Urothelium cell line (cell line): ENCODE data around the gene MBD3L2.
A peak's percentile ranks its signal among the peaks of the same experiment; 100 is the strongest.
"Not testable (repeated sequence)": the region's sequence is repeated elsewhere in the genome, so short reads cannot be mapped to it uniquely, and the experiment has no call there.

Source experiments
- DNase-seq: peaks from one replicate; pipeline ENCODE4 v3.0.0; 2011; ENCODE audit warnings: low spot score, mixed read lengths
- FAIRE-seq: peaks from 2 replicates; lab custom pipeline; 2011; peaks lifted over from hg19 to GRCh38; lab: Jason Lieb, UNC

Gene MBD3L2

GRCh38 chr19:7058576-7058975, 9.5 kb downstream of the MBD3L2 start, which contains the start of gene MBD3L3:
TSS of gene MBD3L3 (minus strand) at chr19:7058676. CDS start at chr19:7058605, 71 bp downstream.
- DNase-seq, FAIRE-seq: not testable (repeated sequence)

- not testable (repeated sequence) for DNase-seq, FAIRE-seq
These were observed 10.9 kb downstream of the MBD3L2 start for GRCh38 chr19:7059977-7060376.

- FAIRE-seq (no peak), DNase-seq (no peak)
These were observed 14.2 kb downstream of the MBD3L2 start for GRCh38 chr19:7063339-7063738.

GRCh38 chr19:7063764-7064418, 14.8 kb downstream of the MBD3L2 start:
- DNase-seq: no peak
- no peak for FAIRE-seq

GRCh38 chr19:7067122-7067521, 18.0 kb downstream of the MBD3L2 start:
- not testable (repeated sequence) for DNase-seq, FAIRE-seq

GRCh38 chr19:7067716-7068115, 18.6 kb downstream of the MBD3L2 start:
- FAIRE-seq (no peak), DNase-seq (no peak)

GRCh38 chr19:7068599-7068998, 19.5 kb downstream of the MBD3L2 start:
- FAIRE-seq (no peak), DNase-seq (no peak)

GRCh38 chr19:7069042-7069903, 20.2 kb downstream of the MBD3L2 start, which contains the start of gene ZNF557:
TSS of gene ZNF557 (plus strand) at chr19:7069703. CDS start at chr19:7075075, 5,372 bp downstream.
- DNase-seq (peak; percentile 90), FAIRE-seq (peak; percentile 55)

- DNase-seq: no peak
- no peak for FAIRE-seq
These were observed 20.7 kb downstream of the MBD3L2 start for GRCh38 chr19:7069904-7070226.

GRCh38 chr19:7072541-7072940, 23.4 kb downstream of the MBD3L2 start:
- no peak for DNase-seq
- no peak for FAIRE-seq

- no peak for FAIRE-seq
- no peak for DNase-seq
These were observed 25.7 kb downstream of the MBD3L2 start for GRCh38 chr19:7074705-7075282.

- DNase-seq: no peak
These were observed 27.0 kb downstream of the MBD3L2 start for GRCh38 chr19:7076151-7076550.

GRCh38 chr19:7078008-7078407, 28.9 kb downstream of the MBD3L2 start:
- FAIRE-seq (no peak), DNase-seq (no peak)

More at GRCh38 chr19:7076151-7076550, 27.0 kb downstream of the MBD3L2 start:
- no peak for FAIRE-seq

GRCh38 chr19:7083076-7083956, 34.2 kb downstream of the MBD3L2 start:
- DNase-seq (no peak), FAIRE-seq (no peak)

GRCh38 chr19:7088999-7089398, 39.9 kb downstream of the MBD3L2 start:
- DNase-seq: no peak
- FAIRE-seq: no peak

- FAIRE-seq: no peak
These were observed 49.0 kb downstream of the MBD3L2 start for GRCh38 chr19:7098096-7098495.

GRCh38 chr19:7098701-7099596, 49.8 kb downstream of the MBD3L2 start:
- no peak for FAIRE-seq
- DNase-seq: peak; percentile 90

More at GRCh38 chr19:7098096-7098495, 49.0 kb downstream of the MBD3L2 start:
- no peak for DNase-seq

- DNase-seq (no peak), FAIRE-seq (no peak)
These were observed 50.4 kb downstream of the MBD3L2 start for GRCh38 chr19:7099597-7099921.
